SK-N-SH (cell line): Measurements from ENCODE around the gene C2CD4D. TPM values are rescaled to one million over a fixed set of nuclear protein-coding genes. Genes with fewer than 3 reads are reported as not detected.
A peak's percentile ranks its signal among the peaks of the same experiment; 100 is the strongest.

Experiments
- CTCF ChIA-PET: fragments of 300-600, 350-600 bp; formaldehyde crosslinking; extraction: SDS; loops from one replicate; lab custom pipeline; 2021; lab: Yijun Ruan, JAX
- POLR2A ChIA-PET: fragments of 350-600 bp; sonication (Branson Sonifier 250); formaldehyde crosslinking; extraction: SDS; loops from one replicate; lab custom pipeline; 2020; ENCODE audit warnings: antibody characterized with exemption, inconsistent platforms; lab: Yijun Ruan, JAX
- DNase-seq: peaks from one replicate; pipeline ENCODE4 v3.0.0; 2012
- H2AFZ ChIP-seq: fragments of 200-600 bp; sonication (generic); 2 replicates; pipeline ENCODE4 v1.8.1; 2016; ENCODE audit warnings: antibody characterized with exemption, mild to moderate bottlenecking, low read depth
- H3F3A ChIP-seq: fragments of 200-600 bp; sonication (generic); replicated peaks from 2 replicates; pipeline ENCODE3; 2016; ENCODE audit warnings: antibody characterized with exemption, mild to moderate bottlenecking; ENCODE audit not compliant: insufficient read depth
- H3K27ac ChIP-seq, 2 experiments: fragments of 200-500 bp in 1 of 2; fragments of 200-600 bp in 1 of 2; sonication (Bioruptor generic) in 1 of 2; sonication (generic), shearing (Covaris generic) in 1 of 2; 2 replicates each; pipeline versions ENCODE4 v1.5.1 to v1.6.1; 2014 to 2016; ENCODE audit warnings: low read depth in 2 of 2, inconsistent platforms in 1 of 2, low read length in 1 of 2, mild to moderate bottlenecking in 1 of 2, mixed read lengths in 1 of 2
- H3K27me3 ChIP-seq: fragments of 200-600 bp; sonication (generic), shearing (Covaris generic); 2 replicates; pipeline ENCODE4 v1.6.1; 2016; ENCODE audit warnings: mixed run types; ENCODE audit not compliant: insufficient read depth
- H3K36me3 ChIP-seq, 2 experiments: fragments of 200-500 bp in 1 of 2; fragments of 200-600 bp in 1 of 2; sonication (Bioruptor generic) in 1 of 2; sonication (generic) in 1 of 2; replicated peaks in 1 of 2; 2 replicates each; pipeline versions ENCODE3 to v1.5.1; 2014 to 2016; ENCODE audit warnings: low read length in 1 of 2, mild to moderate bottlenecking in 1 of 2; ENCODE audit not compliant: insufficient read depth in 2 of 2, control insufficient read depth in 1 of 2
- H3K4me1 ChIP-seq, 2 experiments: fragments of 200-500 bp in 1 of 2; fragments of 200-600 bp in 1 of 2; sonication (Bioruptor generic) in 1 of 2; sonication (generic), shearing (Covaris generic) in 1 of 2; 2 replicates each; pipeline versions ENCODE4 v1.5.1 to v1.6.1; 2014 to 2016; ENCODE audit warnings: low read depth in 1 of 2, low read length in 1 of 2, mixed run types in 1 of 2; ENCODE audit not compliant: insufficient read depth in 2 of 2, control insufficient read depth in 1 of 2
- H3K4me2 ChIP-seq: fragments of 200-600 bp; sonication (generic), shearing (Covaris generic); 2 replicates; pipeline ENCODE4 v1.6.1; 2017; ENCODE audit warnings: mixed run types
- H3K4me3 ChIP-seq, 2 experiments: fragments of 200-500 bp in 1 of 2; fragments of 200-600 bp in 1 of 2; sonication (Bioruptor generic) in 1 of 2; sonication (generic), shearing (Covaris generic) in 1 of 2; 2 replicates each; pipeline versions ENCODE4 v1.5.1 to v1.8.1; 2014 to 2016; ENCODE audit warnings: low read depth in 2 of 2, inconsistent platforms in 1 of 2, low read length in 1 of 2, mild to moderate bottlenecking in 1 of 2, mixed read lengths in 1 of 2, moderate library complexity in 1 of 2
- H3K79me2 ChIP-seq: fragments of 200-600 bp; sonication (generic); 2 replicates; pipeline ENCODE4 v1.8.1; 2017; ENCODE audit warnings: mild to moderate bottlenecking; ENCODE audit not compliant: insufficient read depth
- H3K9ac ChIP-seq: fragments of 200-600 bp; sonication (generic); 2 replicates; pipeline ENCODE4 v1.6.1; 2017; ENCODE audit warnings: mixed run types
- H3K9me2 ChIP-seq: fragments of 200-600 bp; sonication (generic); 2 replicates; pipeline ENCODE4 v1.6.1; 2017; ENCODE audit warnings: mixed run types
- H3K9me3 ChIP-seq: fragments of 200-600 bp; sonication (generic); 2 replicates; pipeline ENCODE4 v1.6.1; 2017; ENCODE audit warnings: mixed run types, mild to moderate bottlenecking, moderate library complexity
- H4K20me1 ChIP-seq: fragments of 200-600 bp; sonication (generic); 2 replicates; pipeline ENCODE4 v1.6.1; 2017; ENCODE audit warnings: mild to moderate bottlenecking, mixed run types; ENCODE audit not compliant: insufficient read depth
- CHD2 ChIP-seq: fragments of 150-350 bp; IDR thresholded peaks from 2 replicates; pipeline ENCODE4 v1.6.1; 2018; ENCODE audit warnings: low read length; ENCODE audit not compliant: partially characterized antibody
- CTCF ChIP-seq: fragments of 200-600 bp; sonication (generic); IDR thresholded peaks from 2 replicates; pipeline ENCODE4 v1.6.1; 2017; ENCODE audit warnings: antibody characterized with exemption, mild to moderate bottlenecking, moderate library complexity
- EP300 ChIP-seq, 2 experiments: IDR thresholded peaks; 2 replicates each; pipeline versions ENCODE4 v1.4.0 to v1.6.1; 2012; ENCODE audit warnings: borderline replicate concordance in 1 of 2, low read depth in 1 of 2, low read length in 1 of 2
- FOXJ3 ChIP-seq: sonication (generic); formaldehyde crosslinking; IDR thresholded peaks from 2 replicates; pipeline ENCODE4 v1.5.1; 2020; ENCODE audit warnings: mild to moderate bottlenecking, missing genetic modification reagents
- GABPA ChIP-seq: IDR thresholded peaks from 2 replicates; pipeline ENCODE4 v1.4.0; 2012; ENCODE audit warnings: low read depth, mild to moderate bottlenecking
- GATA2 ChIP-seq: sonication (generic); formaldehyde crosslinking; IDR thresholded peaks from 2 replicates; pipeline ENCODE4 v1.5.0; 2020; ENCODE audit warnings: mild to moderate bottlenecking, missing genetic modification reagents
- MXI1 ChIP-seq: IDR thresholded peaks from 2 replicates; pipeline ENCODE4 v1.6.1; 2012; ENCODE audit warnings: mild to moderate bottlenecking, low read depth, low read length, improper control_type of control experiment
- RAD21 ChIP-seq: IDR thresholded peaks from 2 replicates; pipeline ENCODE4 v1.6.1; 2012; ENCODE audit warnings: mild to moderate bottlenecking, low read length
- RCOR1 ChIP-seq: fragments of 150-350 bp; IDR thresholded peaks from 2 replicates; pipeline ENCODE4 v1.6.1; 2017; ENCODE audit warnings: antibody characterized with exemption, low read length
- RXRA ChIP-seq: IDR thresholded peaks from 2 replicates; pipeline ENCODE4 v1.4.0; 2012; ENCODE audit warnings: low read depth, mild to moderate bottlenecking, borderline replicate concordance
- USF2 ChIP-seq: fragments of 150-350 bp; IDR thresholded peaks from 2 replicates; pipeline ENCODE4 v1.6.1; 2017; ENCODE audit warnings: antibody characterized with exemption, low read length, low read depth, borderline replicate concordance
- ZBTB33 ChIP-seq: IDR thresholded peaks from 2 replicates; pipeline ENCODE4 v1.4.0; 2012; ENCODE audit warnings: low read depth, borderline replicate concordance
- WGBS: methylation state at CpG from one replicate; pipeline ENCODE4 v1.1.6; 2017; ENCODE audit warnings: low lambda C conversion rate; 5-methylcytosine and 5-hydroxymethylcytosine counted together
- polyA plus RNA-seq, 3 experiments: library from polyadenylated mRNA; depleted of rRNA; stranded (reverse); fragments of >200 nt; gene quantifications; 2 replicates each; pipeline ENCODE4 v1.2.3, GENCODE V29; 2012

The C2CD4D gene
- polyA plus RNA-seq, 1 of the 3 experiments (the other 2 are of a cell fraction): not detected

GRCh38 chr1:151803915-151804314, 35.7 kb downstream of the C2CD4D start:
- Histone ChIP-seq H2AFZ (no peak overlapping the region), H3F3A (no peaks in the 10 kb centered on the region), H3K4me2 (no peak overlapping the region), H3K9ac (no peak overlapping the region), H3K9me2 (no peaks in the 10 kb centered on the region), H3K79me2 (no peaks in the 10 kb centered on the region), H3K9me3 (no peaks in the 10 kb centered on the region), H3K36me3 (no peaks in the 10 kb centered on the region), H3K4me3 (no peak overlapping the region), H4K20me1 (no peaks in the 10 kb centered on the region), H3K4me1 (peaks cover 0 to 66% of the 10 kb centered on the region in 2 experiments; a peak in 2 of 4 replicates), H3K27me3 (peaks cover 45% of the 10 kb centered on the region), H3K27ac (peak overlapping the region in 1 of 2 experiments; percentile 95; a peak in 2 of 4 replicates)
- POLR2A ChIA-PET: interaction anchor here (1.4 kb wide), 1 partner anchor 40 kb away, joined by 4 read pairs; the partner anchor contains the start of gene MRPL9
- WGBS: 90% methylated on average over 3 of the region's 3 CpGs
- TF ChIP-seq GABPA: no peak
- TF ChIP-seq USF2: no peak
- no peak for TF ChIP-seq RXRA
- DNase-seq: no peak
- CTCF ChIA-PET: interaction anchor here (2.5 kb wide), 1 partner anchor 15 kb away, joined by 9 read pairs; no protein-coding TSS in a partner anchor

- POLR2A ChIA-PET: interaction anchor here (1.1 to 1.8 kb wide), 3 partner anchors 17 to 39 kb away, joined by 3 to 7 read pairs (median 4); partner anchors contain the start of gene MRPL9
- H3K36me3 ChIP-seq: no peaks in the 10 kb centered on the region
- peaks cover 50% of the 10 kb centered on the region for H3K27me3 ChIP-seq
These were observed 36.5 kb downstream of the C2CD4D start for GRCh38 chr1:151803164-151803563.

More at GRCh38 chr1:151803164-151803563, 36.5 kb downstream of the C2CD4D start:
- H3K9me2 ChIP-seq: no peaks in the 10 kb centered on the region
- peak; percentile 86 for DNase-seq
- peak; percentile 36; the same call in 1 of the 2 replicates for TF ChIP-seq RAD21
- no peak for TF ChIP-seq CTCF
- peak in 1 of 2 experiments; percentile 77; a peak in 2 of 4 replicates for TF ChIP-seq EP300 (IDR thresholded peaks at IDR 0.05; ENCODE audit: borderline replicate concordance in 1 of 2, low read depth in 1 of 2, low read length in 1 of 2)
- TF ChIP-seq GATA2 (CRISPR knock-in tag): peak; percentile 92
- no peak; the same call in 1 of the 2 replicates for TF ChIP-seq MXI1
- no peak for TF ChIP-seq ZBTB33
- TF ChIP-seq FOXJ3 (CRISPR knock-in tag): peak; percentile 35; the same call in 1 of the 2 replicates
- peak; percentile 64; the same call in 1 of the 2 replicates for TF ChIP-seq RCOR1
- peak; percentile 66 for TF ChIP-seq CHD2
- peak overlapping the region in 1 of 2 experiments; percentile 95; a peak in 2 of 4 replicates for H3K27ac ChIP-seq
- no peak overlapping the region for H2AFZ ChIP-seq
- H3K4me2 ChIP-seq: no peak overlapping the region
- no peak overlapping the region for H3K9ac ChIP-seq
- no peak overlapping the region for H3K4me3 ChIP-seq
- peaks cover 0 to 63% of the 10 kb centered on the region in 2 experiments; a peak in 2 of 4 replicates for H3K4me1 ChIP-seq
- no peaks in the 10 kb centered on the region for H3F3A ChIP-seq
- CTCF ChIA-PET: interaction anchor here (1.0 to 2.5 kb wide), 3 partner anchors 9 to 33 kb away, joined by 3 to 9 read pairs (median 4); no protein-coding TSS in a partner anchor
- no peaks in the 10 kb centered on the region for H3K79me2 ChIP-seq
- no peaks in the 10 kb centered on the region for H4K20me1 ChIP-seq
- H3K9me3 ChIP-seq: no peaks in the 10 kb centered on the region
